NCI-H226 (cell line): Measurements from ENCODE around the gene TATDN2.
"Not testable (repeated sequence)": the region's sequence is repeated elsewhere in the genome, so short reads cannot be mapped to it uniquely, and the experiment has no call there.

Source experiments
- DNase-seq: peaks from one replicate; pipeline ENCODE4 v3.0.0-alpha.2; 2015

The TATDN2 gene

DNA sequence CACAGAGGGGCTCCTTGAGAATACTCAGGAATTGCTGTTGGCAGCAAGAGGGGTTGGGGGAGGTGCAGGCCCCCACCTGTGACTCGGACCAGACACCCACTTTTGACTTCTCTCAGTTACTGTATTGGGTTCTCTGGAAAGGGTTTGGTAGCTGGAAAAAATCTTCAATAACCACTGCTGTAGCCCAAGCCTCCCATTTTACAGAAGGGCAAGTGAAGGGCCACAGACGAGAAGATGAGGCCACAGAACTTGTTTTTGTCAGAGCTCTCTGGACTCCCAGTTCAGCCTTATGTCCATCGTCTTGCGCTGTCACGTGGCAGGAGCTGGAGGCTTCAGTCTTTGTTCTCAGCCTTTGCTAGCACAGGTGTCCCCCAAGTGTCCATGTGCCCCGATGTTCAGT is 12.7 kb upstream of the TATDN2 start:
- no peak for DNase-seq

DNA sequence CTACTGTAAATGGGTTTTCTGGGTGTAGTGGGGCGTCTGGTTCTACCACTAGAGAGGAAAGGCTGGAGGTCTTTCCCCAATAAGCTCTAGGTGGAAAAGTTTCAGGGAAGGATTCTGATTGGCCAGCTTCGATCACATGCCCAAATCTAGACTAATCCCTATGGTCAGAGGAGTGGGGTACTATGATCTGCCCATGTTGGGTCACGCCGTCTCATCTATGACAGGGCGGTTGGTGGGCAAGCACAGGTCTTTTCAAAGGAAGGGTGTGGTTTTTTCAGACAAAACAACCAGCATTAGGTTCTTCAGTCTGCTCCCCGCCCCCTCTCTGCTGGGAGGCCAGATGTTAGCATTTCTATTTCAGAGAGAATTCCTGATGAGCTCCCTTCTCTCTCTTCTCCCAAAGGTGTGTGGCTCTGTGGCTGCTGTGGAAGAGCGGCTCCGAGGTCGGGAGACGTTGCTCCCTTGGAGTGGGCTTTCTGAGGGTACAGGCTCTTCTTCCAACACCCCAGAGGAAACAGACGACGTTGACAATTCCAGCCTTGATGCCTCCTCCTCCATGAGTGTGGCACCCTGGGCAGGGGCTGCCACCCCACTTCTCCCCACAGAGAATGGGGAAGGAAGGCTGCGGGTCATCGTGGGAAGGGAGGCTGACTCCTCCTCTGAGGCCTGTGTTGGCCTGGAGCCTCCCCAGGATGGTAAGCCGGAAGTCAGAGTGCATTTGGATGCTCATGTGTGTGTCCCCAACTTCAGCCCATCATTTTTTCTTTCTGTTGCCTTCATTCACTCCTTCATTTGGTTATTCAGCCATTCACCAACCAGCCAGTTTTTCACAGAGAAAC is 9.7 kb upstream of the TATDN2 start:
- DNase-seq: no peak

DNA sequence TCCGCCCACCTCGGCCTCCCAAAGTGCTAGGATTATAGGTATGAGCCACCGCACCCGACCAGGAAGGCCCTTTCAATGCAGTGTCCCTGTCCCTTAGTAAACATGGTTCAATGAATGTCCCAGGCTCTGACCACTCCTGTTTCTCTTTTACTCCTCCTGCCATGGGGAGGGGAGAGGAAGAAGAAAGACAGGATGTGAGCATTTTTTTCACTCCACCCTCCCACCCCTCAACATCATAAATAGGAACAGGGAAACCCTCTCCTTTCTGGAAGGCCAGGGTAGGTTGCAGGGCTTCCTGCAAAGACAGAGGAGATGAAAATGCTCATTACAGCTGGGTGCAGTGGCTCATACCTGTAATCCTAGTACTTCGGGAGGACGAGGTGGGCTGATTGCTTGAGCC is 7.5 kb upstream of the TATDN2 start:
- DNase-seq: no peak

GRCh38 chr3:10242182-10243065 is 5.8 kb upstream of the TATDN2 start:
- peak; percentile 84 for DNase-seq

GRCh38 chr3:10244009-10244408 is 4.2 kb upstream of the TATDN2 start:
- no peak for DNase-seq

DNA sequence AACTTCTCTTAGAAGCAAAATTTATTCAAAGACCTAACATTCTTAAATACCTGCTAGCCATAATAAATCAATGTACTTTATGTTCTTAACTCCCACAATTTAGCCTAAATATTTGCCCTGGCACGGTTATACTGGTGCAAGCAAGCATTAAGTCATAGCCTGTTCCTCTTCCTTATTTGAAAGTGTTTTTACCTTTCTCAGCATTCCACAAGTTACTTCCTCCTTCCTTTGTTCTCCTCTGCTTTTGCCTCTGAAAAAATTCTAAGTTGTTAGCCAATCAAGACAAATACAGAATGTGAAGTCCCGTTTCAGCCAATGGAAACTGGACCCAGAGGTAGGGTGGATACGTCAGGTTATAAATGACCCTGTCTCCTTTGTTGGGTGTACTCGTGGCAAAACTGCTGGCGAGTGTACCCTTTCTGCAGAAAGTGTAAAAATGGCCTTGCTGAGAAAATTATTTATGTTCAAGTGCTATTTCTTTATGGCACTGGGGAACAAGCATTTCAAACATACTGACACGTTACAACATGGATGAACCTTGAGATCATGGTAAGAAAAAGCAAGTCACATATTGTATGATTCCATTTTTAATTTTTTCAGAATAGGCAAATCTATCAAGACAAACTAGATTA is 3.1 kb upstream of the TATDN2 start:
- no peak for DNase-seq

GRCh38 chr3:10247679-10248183 is 528 bp upstream of the TATDN2 start:
- no peak for DNase-seq

DNA sequence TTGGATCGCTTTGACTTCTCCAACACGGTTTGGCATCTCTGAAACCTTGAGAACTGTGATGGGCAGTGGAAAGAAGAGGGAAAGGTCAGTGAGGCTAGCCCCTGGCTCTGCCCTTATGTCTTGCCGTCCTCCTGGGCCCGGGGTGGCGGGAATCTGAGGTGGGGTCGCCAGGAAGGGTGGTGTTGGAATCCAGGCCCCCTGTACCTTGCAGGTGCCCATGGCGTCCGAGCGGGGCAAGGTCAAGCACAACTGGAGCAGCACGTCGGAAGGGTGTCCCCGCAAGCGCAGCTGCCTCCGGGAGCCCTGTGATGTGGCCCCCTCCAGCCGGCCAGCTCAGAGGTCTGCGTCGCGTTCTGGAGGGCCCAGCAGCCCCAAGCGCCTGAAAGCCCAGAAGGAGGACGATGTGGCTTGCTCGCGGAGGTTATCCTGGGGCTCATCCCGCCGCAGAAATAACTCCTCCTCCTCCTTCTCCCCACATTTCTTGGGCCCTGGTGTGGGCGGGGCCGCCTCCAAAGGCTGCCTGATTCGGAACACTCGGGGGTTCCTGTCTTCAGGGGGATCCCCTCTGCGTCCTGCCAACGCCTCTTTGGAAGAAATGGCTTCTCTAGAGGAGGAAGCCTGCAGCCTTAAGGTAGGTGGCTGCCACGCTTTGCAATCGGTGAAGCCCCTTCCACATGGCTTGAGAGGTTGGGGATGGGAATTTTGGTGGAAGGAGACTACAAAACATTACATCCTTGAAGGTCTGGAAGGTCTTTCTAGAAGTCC is 907 bp downstream of the TATDN2 start:
- peak; percentile 9 for DNase-seq

DNA sequence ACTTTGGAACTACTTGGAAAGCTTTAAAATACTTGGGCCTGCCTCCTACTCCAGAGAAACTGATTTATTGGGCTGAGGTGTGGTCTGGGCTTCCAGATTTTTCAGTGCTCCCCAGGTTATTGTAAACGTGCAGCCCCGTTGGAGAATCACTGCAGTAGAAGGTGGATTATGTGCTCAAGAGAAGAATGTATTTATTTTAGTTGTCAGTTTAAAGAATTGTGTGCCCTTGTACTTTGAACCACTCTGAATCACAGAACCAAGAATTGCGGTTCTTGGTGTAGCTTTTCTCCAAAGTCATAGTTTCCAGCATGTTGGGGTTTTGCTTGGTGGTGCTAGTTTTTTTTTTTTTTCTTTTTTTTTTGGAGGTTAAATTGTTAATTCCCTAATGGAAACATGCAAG is 1.6 kb downstream of the TATDN2 start:
- DNase-seq: no peak

- DNase-seq: no peak
Measured at GRCh38 chr3:10251006-10251405, 2.7 kb downstream of the TATDN2 start.

GRCh38 chr3:10253731-10254130 is 5.5 kb downstream of the TATDN2 start:
- no peak for DNase-seq

DNA sequence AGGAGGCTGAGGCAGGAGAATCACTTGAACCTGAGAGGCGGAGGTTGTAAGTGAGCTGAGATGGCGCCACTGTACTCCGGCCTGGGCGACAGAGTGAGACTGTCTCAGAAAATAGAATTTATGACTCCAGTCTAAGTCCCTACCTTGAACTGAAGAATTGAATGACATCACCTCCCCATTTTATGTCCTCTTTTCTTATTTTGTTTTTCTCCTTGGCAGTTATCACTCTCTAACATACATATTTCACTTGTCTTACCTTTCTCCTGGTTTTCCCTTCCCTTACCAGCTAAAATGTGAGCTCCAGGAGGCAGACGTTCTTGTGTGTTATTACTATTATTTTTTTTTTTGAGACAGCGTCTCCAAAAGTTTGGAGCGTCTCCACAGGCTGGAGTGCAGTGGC is 7.6 kb downstream of the TATDN2 start:
- no peak for DNase-seq

- no peak for DNase-seq
Measured at GRCh38 chr3:10259036-10259435, 10.8 kb downstream of the TATDN2 start.

DNA sequence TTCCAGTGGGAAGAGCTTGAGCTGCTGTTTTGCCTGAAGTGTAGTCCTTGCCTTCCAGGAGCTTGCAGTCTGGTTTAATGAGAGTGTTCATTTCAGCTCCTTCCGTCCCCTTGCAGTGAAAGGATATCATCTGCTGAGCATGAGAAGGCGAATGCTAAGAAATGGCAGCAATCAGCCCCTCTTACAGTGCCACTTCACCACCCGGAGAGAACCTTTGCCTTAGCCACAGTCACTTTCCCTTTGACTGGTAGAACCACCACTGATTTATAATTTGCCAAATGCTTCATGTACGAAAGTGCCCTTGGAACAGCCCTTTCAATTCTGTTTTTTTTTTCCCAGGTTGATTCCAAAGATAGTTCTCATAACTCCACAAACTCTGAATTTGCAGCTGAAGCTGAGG is 11.5 kb downstream of the TATDN2 start:
- DNase-seq: no peak

GRCh38 chr3:10260211-10260701 is 12.0 kb downstream of the TATDN2 start:
- DNase-seq: no peak

DNA sequence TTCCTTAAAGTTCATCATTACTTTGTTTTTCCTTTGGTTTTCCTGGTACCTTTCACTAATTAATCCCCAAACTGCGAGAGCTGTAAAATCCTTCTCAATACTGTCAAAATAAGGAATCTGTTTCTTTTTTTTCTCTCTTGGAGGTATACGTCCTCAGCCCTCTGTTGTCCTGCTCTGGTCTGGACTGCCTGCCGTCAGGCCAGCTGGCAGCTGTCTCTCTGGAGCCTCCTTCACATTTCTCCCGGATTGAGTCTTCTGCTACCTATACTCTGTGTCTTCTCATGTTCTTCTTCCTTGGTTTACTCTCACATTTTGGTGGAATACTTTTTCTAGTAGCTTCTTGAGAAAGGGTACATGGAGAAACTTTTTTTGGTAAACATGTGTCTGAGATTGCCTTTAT is 13.8 kb downstream of the TATDN2 start:
- DNase-seq: no peak

GRCh38 chr3:10263646-10264363 is 15.5 kb downstream of the TATDN2 start:
- peak; percentile 20 for DNase-seq

- DNase-seq: no peak
Measured at GRCh38 chr3:10265833-10266232, 17.6 kb downstream of the TATDN2 start.

DNA sequence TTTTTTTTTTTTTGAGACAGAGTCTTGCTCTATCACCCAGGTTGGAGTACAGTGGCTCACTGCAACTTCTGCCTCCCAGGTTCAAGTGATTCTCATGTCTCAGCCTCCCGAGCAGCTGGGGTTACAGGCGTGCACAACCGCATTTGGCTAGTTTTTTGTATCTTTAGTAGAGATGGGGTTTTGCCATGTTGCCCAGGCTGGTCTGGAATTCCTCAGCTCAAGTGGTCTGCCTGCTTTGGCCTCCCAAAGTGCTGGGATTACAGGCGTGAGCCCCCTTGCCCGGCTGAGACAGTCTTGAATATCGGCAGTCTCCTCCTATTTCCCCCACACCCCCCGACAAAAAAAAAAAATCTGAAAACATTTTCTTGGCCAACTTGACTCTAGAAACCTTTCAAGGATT is 18.7 kb downstream of the TATDN2 start:
- not testable (repeated sequence) for DNase-seq

GRCh38 chr3:10268116-10268515 is 19.9 kb downstream of the TATDN2 start:
- DNase-seq: no peak

GRCh38 chr3:10268930-10269329 is 20.7 kb downstream of the TATDN2 start:
- no peak for DNase-seq

DNA sequence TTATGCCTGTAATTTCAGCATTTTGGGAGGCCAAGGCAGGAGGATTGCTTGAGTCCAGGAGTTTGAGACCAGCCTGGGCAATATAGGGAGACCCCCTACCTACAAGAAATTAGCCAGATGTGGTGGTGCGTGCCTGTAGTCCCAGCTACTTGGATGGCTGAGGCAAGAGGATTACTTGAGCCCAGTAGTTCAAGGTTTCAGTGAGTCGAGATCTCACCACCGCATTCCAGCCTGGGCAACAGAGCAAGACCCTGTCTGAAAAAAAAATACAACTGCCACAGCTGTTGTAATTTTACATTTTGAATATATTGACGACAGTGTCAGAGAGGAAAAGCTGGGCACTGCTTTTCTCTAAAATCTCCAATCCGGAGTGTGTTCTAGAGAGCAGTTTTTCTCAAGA is 21.2 kb downstream of the TATDN2 start:
- DNase-seq: no peak
